A673 (cell line): ENCODE data around the gene SEC16A. TPM values are rescaled to one million over a fixed set of nuclear protein-coding genes. Genes with fewer than 3 reads are reported as not detected.

Source experiments
- BruUV-seq: library from RNA; stranded (reverse); fragments of 400-500 nt; replicated peaks from 2 replicates; lab custom pipeline; 2021; lab: Mats Ljungman, UMichigan
- CTCF ChIA-PET: fragments of 300-600 bp; sonication (Branson Sonifier 250); formaldehyde crosslinking; loops from one replicate; lab custom pipeline; 2022; ENCODE audit warnings: antibody characterized with exemption; lab: Charles Lee
- POLR2A ChIA-PET: fragments of 300-600 bp; sonication (Branson Sonifier 250); formaldehyde crosslinking; loops from one replicate; lab custom pipeline; 2022; ENCODE audit warnings: antibody characterized with exemption; ENCODE audit not compliant: low non-redundant PET; lab: Charles Lee
- DNase-seq: peaks from one replicate; pipeline ENCODE4 v3.0.0-alpha.2; 2015; ENCODE audit warnings: low spot score
- H3K27ac ChIP-seq: fragments of 200-600 bp; sonication (generic); 2 replicates; pipeline ENCODE4 v1.5.1; 2016; ENCODE audit warnings: mixed run types, low read depth, mild to moderate bottlenecking, mixed read lengths, antibody characterized with exemption, low read length; ENCODE audit not compliant: poor library complexity, severe bottlenecking
- H3K27me3 ChIP-seq: fragments of 200-600 bp; sonication (generic); replicated peaks from 2 replicates; pipeline ENCODE4 v1.6.1; 2017; ENCODE audit warnings: mixed run types, low read depth, mild to moderate bottlenecking, mixed read lengths, antibody characterized with exemption, low read length; ENCODE audit not compliant: insufficient read depth, poor library complexity
- H3K36me3 ChIP-seq: fragments of 200-600 bp; sonication (generic); 2 replicates; pipeline ENCODE4 v1.6.1; 2016; ENCODE audit warnings: mixed run types, mild to moderate bottlenecking, mixed read lengths, antibody characterized with exemption, low read length; ENCODE audit not compliant: insufficient read depth, poor library complexity, severe bottlenecking
- H3K4me1 ChIP-seq: fragments of 200-600 bp; sonication (generic); 2 replicates; pipeline ENCODE4 v1.6.1; 2017; ENCODE audit warnings: mixed run types, mild to moderate bottlenecking, mixed read lengths, antibody characterized with exemption, low read length; ENCODE audit not compliant: insufficient read depth, poor library complexity, severe bottlenecking
- H3K4me3 ChIP-seq: fragments of 200-600 bp; sonication (generic); 2 replicates; pipeline ENCODE4 v1.5.1; 2016; ENCODE audit warnings: low read depth, mixed run types, mild to moderate bottlenecking, mixed read lengths, low read length; ENCODE audit not compliant: poor library complexity, severe bottlenecking
- H3K9me3 ChIP-seq: fragments of 200-600 bp; sonication (generic); 2 replicates; pipeline ENCODE4 v1.6.1; 2016; ENCODE audit warnings: mixed run types, low read depth, mild to moderate bottlenecking, mixed read lengths, antibody characterized with exemption, low read length; ENCODE audit not compliant: poor library complexity, severe bottlenecking
- EZH2 ChIP-seq: fragments of 200-600 bp; sonication (generic); IDR thresholded peaks from 2 replicates; pipeline ENCODE4 v1.6.1; 2017; ENCODE audit warnings: borderline replicate concordance, low read depth, mild to moderate bottlenecking, mixed read lengths, antibody characterized with exemption, low read length; ENCODE audit not compliant: poor library complexity, severe bottlenecking
- intact Hi-C: fragments of 100-400 bp; cut with micrococcal nuclease; formaldehyde crosslinking; loops from one replicate; pipeline ENCODE4 v1.10.0; 2022; ENCODE audit not compliant: unreplicated experiment
- total RNA-seq: library from RNA; stranded (reverse); gene quantifications from 2 replicates; pipeline ENCODE4 v1.2.3, GENCODE V29; 2021
- TF ChIP-seq, protein P1 (sequence below): fragments of 300-800, 200-600 bp; sonication (generic); conservative IDR thresholded peaks from 2 replicates; pipeline ENCODE4 v1.5.1; 2017; ENCODE audit warnings: low read depth, mild to moderate bottlenecking, antibody characterized with exemption, low read length, moderate library complexity, mixed read lengths

SEC16A gene
- total RNA-seq, 1 experiment from 2014 or later = 72.9 TPM

DNA sequence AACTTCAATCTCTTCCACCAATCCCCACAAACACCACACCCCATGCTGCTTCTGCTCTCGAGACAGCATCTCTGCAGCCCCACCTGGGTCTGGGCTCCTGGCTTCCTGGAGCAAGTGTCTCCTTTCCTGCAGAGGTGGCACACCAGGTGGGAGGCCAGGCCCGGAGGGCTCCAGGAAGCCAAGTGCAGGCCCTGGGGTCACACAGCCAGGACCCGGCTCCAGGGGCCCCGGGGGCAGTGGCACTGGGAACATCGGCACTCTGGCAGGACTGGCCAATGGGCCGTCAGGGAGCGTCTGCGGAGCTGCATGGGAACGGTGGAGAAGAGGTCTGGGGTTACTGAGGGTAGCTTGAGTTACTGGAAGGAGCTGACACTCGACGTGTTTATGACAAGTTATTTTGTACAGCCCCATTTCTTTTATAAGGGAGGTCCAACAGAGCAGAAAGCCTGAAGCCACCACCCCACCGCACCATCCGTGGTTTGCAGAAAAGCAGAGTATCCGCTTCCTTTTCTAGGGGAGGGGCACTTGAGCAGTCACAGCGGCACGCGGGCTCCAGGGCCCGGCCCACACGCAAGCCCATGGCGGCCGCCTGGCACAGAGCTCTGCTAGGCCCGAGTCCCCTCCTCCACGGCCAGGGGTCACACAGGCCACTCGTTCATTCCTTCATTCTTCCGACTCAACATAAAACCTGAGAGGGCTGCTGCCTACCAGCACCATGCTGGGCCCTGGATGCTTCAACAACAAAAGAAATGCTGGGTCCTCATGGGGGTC lies 28.6 kb downstream of the SEC16A start:
- H3K4me1 ChIP-seq = no peaks in the 10 kb centered on the region
- CTCF ChIA-PET = no interaction called here
- no peaks in the 10 kb centered on the region for H3K9me3 ChIP-seq
- no peaks in the 10 kb centered on the region for H3K27me3 ChIP-seq
- no peak overlapping the region for H3K27ac ChIP-seq
- BruUV-seq = no TSS peak
- TF ChIP-seq, protein P1, sequence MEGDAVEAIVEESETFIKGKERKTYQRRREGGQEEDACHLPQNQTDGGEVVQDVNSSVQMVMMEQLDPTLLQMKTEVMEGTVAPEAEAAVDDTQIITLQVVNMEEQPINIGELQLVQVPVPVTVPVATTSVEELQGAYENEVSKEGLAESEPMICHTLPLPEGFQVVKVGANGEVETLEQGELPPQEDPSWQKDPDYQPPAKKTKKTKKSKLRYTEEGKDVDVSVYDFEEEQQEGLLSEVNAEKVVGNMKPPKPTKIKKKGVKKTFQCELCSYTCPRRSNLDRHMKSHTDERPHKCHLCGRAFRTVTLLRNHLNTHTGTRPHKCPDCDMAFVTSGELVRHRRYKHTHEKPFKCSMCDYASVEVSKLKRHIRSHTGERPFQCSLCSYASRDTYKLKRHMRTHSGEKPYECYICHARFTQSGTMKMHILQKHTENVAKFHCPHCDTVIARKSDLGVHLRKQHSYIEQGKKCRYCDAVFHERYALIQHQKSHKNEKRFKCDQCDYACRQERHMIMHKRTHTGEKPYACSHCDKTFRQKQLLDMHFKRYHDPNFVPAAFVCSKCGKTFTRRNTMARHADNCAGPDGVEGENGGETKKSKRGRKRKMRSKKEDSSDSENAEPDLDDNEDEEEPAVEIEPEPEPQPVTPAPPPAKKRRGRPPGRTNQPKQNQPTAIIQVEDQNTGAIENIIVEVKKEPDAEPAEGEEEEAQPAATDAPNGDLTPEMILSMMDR = no peak
- no peak for DNase-seq
- H3K36me3 ChIP-seq = peaks cover 68% of the 10 kb centered on the region
- H3K4me3 ChIP-seq = no peak overlapping the region
- intact Hi-C loops = no loop called here
- POLR2A ChIA-PET = no interaction called here

DNA sequence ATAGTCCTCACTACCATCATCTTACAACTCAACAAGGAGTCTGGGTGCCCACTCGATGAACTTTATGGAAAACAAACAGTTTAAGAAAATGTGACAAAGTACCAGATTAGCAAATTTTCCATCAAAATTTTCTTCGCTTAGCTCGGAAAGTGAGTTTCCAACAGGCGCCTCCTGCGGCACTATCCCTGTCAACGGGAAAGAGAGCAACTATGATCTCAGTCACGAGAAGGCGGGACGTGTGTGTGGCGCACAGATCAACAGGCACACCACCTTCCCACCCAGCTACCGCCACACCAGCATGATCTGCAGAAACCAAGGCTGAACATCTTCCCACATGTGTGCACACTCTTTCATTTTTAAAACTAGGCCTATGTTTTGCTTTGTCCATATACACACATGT lies 29.5 kb downstream of the SEC16A start:
- peaks cover 66% of the 10 kb centered on the region for H3K36me3 ChIP-seq

GRCh38 chr9:136451221-136451877 lies 31.5 kb downstream of the SEC16A start:
- no TSS peak for BruUV-seq
- ChIA-PET CTCF (no interaction called here), POLR2A (no interaction called here)
- no peak for DNase-seq
- H3K9me3 ChIP-seq = no peaks in the 10 kb centered on the region
- no peaks in the 10 kb centered on the region for H3K4me1 ChIP-seq
- no peaks in the 10 kb centered on the region for H3K27me3 ChIP-seq
- H3K27ac ChIP-seq = no peak overlapping the region
- intact Hi-C loops = no loop called here
- TF ChIP-seq EZH2 = no peak
- TF ChIP-seq, protein P1 = no peak
- peaks cover 71% of the 10 kb centered on the region for H3K36me3 ChIP-seq
- H3K4me3 ChIP-seq = no peak overlapping the region

More for the DNA sequence above, 29.5 kb downstream of the SEC16A start:
- POLR2A ChIA-PET = no interaction called here
- no peak overlapping the region for H3K27ac ChIP-seq
- no TSS peak for BruUV-seq
- H3K9me3 ChIP-seq = no peaks in the 10 kb centered on the region
- CTCF ChIA-PET = no interaction called here
- no peaks in the 10 kb centered on the region for H3K27me3 ChIP-seq
- H3K4me1 ChIP-seq = no peaks in the 10 kb centered on the region
- intact Hi-C loops = no loop called here
- no peak overlapping the region for H3K4me3 ChIP-seq
- no peak for TF ChIP-seq EZH2
- TF ChIP-seq, protein P1 = no peak
- no peak for DNase-seq
